Measurements from ENCODE around the gene RNF114. TPM values are rescaled to one million over a fixed set of nuclear protein-coding genes. Genes with fewer than 3 reads are reported as not detected.
A peak's percentile ranks its signal among the peaks of the same experiment; 100 is the strongest.

Gene RNF114
- total RNA-seq, 2 donors from 2014 or later: 82.4 to 128 TPM

DNA sequence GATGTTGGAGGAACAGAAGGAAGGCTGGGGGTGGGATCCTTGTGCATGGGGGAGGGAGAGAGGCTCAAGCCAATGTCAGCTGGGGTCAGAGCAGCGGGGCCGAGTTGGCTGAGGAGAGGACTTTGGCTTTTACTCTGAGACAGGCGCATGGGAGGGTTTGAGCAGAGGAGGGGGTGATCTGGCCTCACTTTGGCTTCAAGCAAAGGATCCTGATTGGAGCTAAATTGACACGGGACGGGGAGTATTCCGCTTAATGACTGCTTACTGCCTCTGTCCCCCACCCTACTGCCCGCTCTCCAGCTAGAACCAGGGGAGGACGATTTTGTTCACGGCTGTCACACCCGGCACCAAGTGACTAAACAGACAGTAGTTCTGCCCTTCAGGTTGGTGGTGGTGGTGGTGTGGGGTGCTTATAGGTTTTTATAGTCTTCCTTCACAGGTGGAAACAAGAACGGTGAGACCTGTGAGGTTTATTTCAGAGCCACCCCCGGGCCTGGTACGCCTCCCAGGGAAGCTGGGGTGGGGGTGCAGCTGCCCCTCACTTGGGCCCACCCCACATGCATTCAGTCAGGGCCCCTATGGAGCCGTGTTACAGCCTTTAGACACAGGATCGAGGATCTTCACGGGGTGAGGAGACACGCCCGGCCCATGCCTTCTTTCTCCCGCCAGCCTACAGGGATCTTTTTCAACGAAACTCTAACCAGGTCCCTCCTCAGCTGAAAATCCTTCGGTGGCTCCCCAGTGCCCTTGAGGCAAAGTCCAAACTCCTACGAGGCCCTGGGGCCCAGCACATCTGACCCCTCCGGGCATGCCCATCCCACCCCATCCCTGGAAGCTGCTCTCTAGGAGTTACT, 45.2 kb downstream of the RNF114 start:
- Histone ChIP-seq H3K4me1 (ENCODE audit: control insufficient read depth in 1 of 2, low read depth in 2 of 2) (peaks cover 27 to 49% of the 10 kb centered on the region in 2 donors), H3K9me3 (no peaks in the 10 kb centered on the region), H3K27me3 (replicated peaks; ENCODE audit: insufficient read depth) (no peaks in the 10 kb centered on the region), H3K27ac (no peak overlapping the region), H3K36me3 (no peaks in the 10 kb centered on the region), H3K4me3 (no peak overlapping the region)
- DNase-seq (ENCODE audit: low spot score): no peak
- ATAC-seq (ENCODE audit: insufficient number of reproducible peaks, low FRiP score, low read depth): no peak
- TF ChIP-seq, protein P1, sequence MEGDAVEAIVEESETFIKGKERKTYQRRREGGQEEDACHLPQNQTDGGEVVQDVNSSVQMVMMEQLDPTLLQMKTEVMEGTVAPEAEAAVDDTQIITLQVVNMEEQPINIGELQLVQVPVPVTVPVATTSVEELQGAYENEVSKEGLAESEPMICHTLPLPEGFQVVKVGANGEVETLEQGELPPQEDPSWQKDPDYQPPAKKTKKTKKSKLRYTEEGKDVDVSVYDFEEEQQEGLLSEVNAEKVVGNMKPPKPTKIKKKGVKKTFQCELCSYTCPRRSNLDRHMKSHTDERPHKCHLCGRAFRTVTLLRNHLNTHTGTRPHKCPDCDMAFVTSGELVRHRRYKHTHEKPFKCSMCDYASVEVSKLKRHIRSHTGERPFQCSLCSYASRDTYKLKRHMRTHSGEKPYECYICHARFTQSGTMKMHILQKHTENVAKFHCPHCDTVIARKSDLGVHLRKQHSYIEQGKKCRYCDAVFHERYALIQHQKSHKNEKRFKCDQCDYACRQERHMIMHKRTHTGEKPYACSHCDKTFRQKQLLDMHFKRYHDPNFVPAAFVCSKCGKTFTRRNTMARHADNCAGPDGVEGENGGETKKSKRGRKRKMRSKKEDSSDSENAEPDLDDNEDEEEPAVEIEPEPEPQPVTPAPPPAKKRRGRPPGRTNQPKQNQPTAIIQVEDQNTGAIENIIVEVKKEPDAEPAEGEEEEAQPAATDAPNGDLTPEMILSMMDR (IDR thresholded peaks at IDR 0.05): no peak

DNA sequence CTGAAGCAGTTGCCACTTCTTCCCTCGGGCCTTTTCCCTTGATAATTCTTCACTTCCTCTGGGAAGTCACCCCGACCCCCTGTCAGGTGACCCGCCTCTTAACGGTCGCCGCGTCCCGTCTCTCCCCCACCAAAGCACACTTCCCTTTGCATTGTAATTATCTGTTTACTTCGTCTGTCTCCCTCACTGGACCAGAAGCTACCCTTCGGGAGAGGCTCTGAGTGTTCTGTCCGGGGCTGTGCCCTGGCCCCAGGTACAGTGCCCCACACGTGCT, 45.8 kb downstream of the RNF114 start:
- Histone ChIP-seq H3K36me3 (no peaks in the 10 kb centered on the region), H3K27ac (no peak overlapping the region), H3K27me3 (replicated peaks; ENCODE audit: insufficient read depth) (no peaks in the 10 kb centered on the region), H3K9me3 (no peaks in the 10 kb centered on the region), H3K4me3 (peak overlapping the region; percentile 87), H3K4me1 (ENCODE audit: control insufficient read depth in 1 of 2, low read depth in 2 of 2) (peaks cover 27 to 50% of the 10 kb centered on the region in 2 donors)
- DNase-seq (ENCODE audit: low spot score) (no peak), ATAC-seq (ENCODE audit: insufficient number of reproducible peaks, low FRiP score, low read depth) (no peak)
- TF ChIP-seq, protein P1 (IDR thresholded peaks at IDR 0.05): no peak

DNA sequence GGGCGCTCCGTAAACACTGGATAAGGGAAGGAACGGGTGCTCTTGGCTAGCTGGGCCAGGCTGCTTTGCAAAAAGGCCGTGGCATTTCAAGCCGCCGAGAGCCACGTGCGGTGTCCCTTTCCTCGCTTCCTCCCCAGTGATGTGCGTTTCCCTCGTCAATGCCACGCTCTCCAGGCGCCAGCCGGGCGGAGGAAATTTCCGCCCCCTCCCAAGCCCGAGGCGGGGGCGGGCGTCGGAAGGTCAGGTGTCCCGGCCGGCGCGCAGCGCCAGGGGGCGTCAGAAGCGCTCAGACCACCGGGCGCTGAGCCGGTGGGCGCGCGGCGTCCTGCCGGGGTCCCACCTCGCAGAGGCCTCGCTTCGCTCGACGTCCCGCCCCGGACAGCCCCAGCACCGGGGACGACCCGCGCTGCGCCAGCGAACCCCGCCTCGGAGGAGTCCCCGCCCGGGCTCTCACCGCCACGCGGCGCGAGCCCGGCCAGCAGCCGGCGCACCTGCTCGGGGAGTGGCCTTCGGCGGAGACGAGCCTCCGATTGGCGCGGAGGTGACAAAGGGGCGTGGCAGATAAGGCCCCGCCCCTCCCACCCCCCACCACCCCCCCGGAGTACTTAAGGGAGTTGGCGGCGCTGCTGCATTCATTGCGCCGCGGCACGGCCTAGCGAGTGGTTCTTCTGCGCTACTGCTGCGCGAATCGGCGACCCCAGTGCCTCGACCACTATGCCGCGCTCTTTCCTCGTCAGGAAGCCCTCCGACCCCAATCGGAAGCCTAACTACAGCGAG, 46.3 kb downstream of the RNF114 start, which contains the start of gene SNAI1:
TSS of gene SNAI1 (plus strand) at position 635 of the 777 bp plus-strand sequence. CDS start at position 715, 80 bp downstream.
- peaks cover 27 to 50% of the 10 kb centered on the region in 2 donors for H3K4me1 ChIP-seq (ENCODE audit: control insufficient read depth in 1 of 2, low read depth in 2 of 2)
- DNase-seq (ENCODE audit: low spot score) (no peak), ATAC-seq (ENCODE audit: insufficient number of reproducible peaks, low FRiP score, low read depth) (peak; percentile 59)
- TF ChIP-seq, protein P1 (IDR thresholded peaks at IDR 0.05): peak; percentile 38
- peak within 1 kb of the TSS; percentile 20 to 66 for H3K27ac ChIP-seq
- H3K4me3 ChIP-seq: peak within 1 kb of the TSS; percentile 87
- no peaks in the 10 kb centered on the region for H3K27me3 ChIP-seq (replicated peaks; ENCODE audit: insufficient read depth)
- H3K36me3 ChIP-seq: no peaks in the 10 kb centered on the region
- no peaks in the 10 kb centered on the region for H3K9me3 ChIP-seq

DNA sequence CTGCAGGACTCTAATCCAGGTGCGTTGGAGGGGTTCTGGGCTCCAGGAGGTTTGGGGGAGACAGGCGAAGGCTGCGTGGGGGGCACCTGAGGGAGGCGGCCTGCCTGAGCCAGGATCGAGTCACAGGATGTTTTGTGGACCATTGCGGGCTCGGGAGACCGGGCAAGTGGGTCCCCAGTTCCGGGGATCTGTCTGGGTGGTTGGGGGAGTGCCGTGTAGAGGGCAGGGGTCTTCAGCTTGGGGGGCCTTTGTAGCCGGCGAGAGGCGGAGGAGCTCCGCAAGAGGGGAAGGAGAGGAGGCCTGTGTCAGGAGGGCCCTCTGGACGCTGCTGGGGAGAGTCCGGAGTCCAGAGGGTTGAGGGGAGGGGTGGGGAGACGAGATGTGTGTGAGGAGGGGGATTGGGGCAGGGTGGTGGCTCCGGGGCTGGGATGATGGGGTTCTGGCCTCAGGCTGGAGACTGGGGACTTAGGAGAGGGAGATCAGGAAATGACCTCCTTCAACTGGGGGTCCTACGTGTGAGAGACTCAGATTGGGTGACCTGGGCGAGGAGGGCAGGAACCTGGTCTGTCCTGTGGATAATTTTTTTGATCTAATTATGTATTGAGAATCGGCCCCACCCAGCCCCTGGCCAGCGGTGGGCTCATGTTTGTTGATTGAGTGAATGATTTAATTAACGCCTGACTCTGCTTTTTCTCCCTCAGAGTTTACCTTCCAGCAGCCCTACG, 47.1 kb downstream of the RNF114 start:
- Histone ChIP-seq H3K4me1 (ENCODE audit: control insufficient read depth in 1 of 2, low read depth in 2 of 2) (peaks cover 27 to 53% of the 10 kb centered on the region in 2 donors), H3K36me3 (no peaks in the 10 kb centered on the region), H3K9me3 (no peaks in the 10 kb centered on the region), H3K27me3 (replicated peaks; ENCODE audit: insufficient read depth) (no peaks in the 10 kb centered on the region), H3K4me3 (peak overlapping the region; percentile 87), H3K27ac (peak overlapping the region; percentile 20 to 66)
- TF ChIP-seq, protein P1 (IDR thresholded peaks at IDR 0.05): no peak
- DNase-seq (ENCODE audit: low spot score) (no peak), ATAC-seq (ENCODE audit: insufficient number of reproducible peaks, low FRiP score, low read depth) (no peak)
